Measurements from ENCODE around the gene TM4SF5.

TM4SF5 gene

DNA sequence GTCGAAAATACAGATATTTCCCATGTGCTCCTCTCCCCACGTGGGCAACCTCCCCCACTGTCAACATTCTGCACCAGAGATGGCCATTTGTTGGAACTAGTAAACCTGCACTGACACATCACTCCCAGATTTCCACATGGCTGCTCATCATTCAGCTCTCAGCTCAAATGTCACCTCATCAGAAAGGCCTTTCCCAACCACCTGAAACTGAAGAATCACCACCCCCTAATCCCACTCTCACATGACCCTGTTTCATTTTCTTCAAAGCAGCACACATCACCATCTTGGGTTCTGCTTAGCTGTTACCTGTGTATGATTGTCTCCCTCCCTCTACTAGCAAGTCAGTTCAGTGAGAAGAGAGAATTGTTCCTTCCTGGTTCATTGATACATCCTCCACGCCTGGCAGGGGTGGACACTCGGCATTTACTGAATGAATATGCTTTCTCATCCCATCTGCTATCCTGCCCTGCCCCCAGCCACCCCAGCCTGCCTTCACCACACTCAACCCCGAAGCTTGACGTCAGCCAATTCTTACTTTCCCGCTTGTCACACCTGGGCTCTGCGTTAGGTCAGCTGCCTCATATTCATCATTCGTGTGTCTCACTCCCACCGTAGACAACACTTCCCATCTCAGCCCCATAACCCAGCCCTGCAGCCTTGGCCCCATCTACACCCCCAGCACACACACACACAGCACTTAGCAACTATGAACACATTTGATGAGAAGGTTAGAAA is 28.9 kb downstream of the TM4SF5 start:
- no peaks in the 10 kb centered on the region for H3K9me3 ChIP-seq (ENCODE audit: control insufficient read depth, low read length)
- TF ChIP-seq, protein P1, sequence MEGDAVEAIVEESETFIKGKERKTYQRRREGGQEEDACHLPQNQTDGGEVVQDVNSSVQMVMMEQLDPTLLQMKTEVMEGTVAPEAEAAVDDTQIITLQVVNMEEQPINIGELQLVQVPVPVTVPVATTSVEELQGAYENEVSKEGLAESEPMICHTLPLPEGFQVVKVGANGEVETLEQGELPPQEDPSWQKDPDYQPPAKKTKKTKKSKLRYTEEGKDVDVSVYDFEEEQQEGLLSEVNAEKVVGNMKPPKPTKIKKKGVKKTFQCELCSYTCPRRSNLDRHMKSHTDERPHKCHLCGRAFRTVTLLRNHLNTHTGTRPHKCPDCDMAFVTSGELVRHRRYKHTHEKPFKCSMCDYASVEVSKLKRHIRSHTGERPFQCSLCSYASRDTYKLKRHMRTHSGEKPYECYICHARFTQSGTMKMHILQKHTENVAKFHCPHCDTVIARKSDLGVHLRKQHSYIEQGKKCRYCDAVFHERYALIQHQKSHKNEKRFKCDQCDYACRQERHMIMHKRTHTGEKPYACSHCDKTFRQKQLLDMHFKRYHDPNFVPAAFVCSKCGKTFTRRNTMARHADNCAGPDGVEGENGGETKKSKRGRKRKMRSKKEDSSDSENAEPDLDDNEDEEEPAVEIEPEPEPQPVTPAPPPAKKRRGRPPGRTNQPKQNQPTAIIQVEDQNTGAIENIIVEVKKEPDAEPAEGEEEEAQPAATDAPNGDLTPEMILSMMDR (IDR thresholded peaks at IDR 0.05): no peak

GRCh38 chr17:4802228-4802627 is 30.5 kb downstream of the TM4SF5 start, which contains the start of gene C17orf114:
Gene C17orf114, minus strand, starts transcription at chr17:4802328.
- TF ChIP-seq, protein P1 (IDR thresholded peaks at IDR 0.05): no peak
- H3K4me3 ChIP-seq (ENCODE audit: low read depth, low read length): no peak within 1 kb of the TSS
- no peak within 1 kb of the TSS for H2AFZ ChIP-seq
- H3K4me1 ChIP-seq: no peaks in the 10 kb centered on the region
- H3K27me3 ChIP-seq (ENCODE audit: control insufficient read depth, insufficient read depth, low read length): no peaks in the 10 kb centered on the region
- H3K9me3 ChIP-seq (ENCODE audit: control insufficient read depth, low read length): no peaks in the 10 kb centered on the region
- H3K79me2 ChIP-seq: no peaks in the 10 kb centered on the region
- no peak within 1 kb of the TSS for H3K27ac ChIP-seq
- no peaks in the 10 kb centered on the region for H3K36me3 ChIP-seq (ENCODE audit: control insufficient read depth, insufficient read depth, low read length)
- no peak within 1 kb of the TSS for H3K4me2 ChIP-seq (ENCODE audit: low read length)
- no peak within 1 kb of the TSS for H3K9ac ChIP-seq

More for the DNA sequence above, 28.9 kb downstream of the TM4SF5 start:
- H3K36me3 ChIP-seq (ENCODE audit: control insufficient read depth, insufficient read depth, low read length): no peaks in the 10 kb centered on the region
- H3K4me1 ChIP-seq: peaks cover 5% of the 10 kb centered on the region
- H3K4me3 ChIP-seq (ENCODE audit: low read depth, low read length): no peak overlapping the region
- no peak overlapping the region for H3K27ac ChIP-seq
- no peak overlapping the region for H2AFZ ChIP-seq
- H3K27me3 ChIP-seq (ENCODE audit: control insufficient read depth, insufficient read depth, low read length): no peaks in the 10 kb centered on the region
- H3K79me2 ChIP-seq: peaks cover 5% of the 10 kb centered on the region
- H3K9ac ChIP-seq: no peak overlapping the region
- no peak overlapping the region for H3K4me2 ChIP-seq (ENCODE audit: low read length)

DNA sequence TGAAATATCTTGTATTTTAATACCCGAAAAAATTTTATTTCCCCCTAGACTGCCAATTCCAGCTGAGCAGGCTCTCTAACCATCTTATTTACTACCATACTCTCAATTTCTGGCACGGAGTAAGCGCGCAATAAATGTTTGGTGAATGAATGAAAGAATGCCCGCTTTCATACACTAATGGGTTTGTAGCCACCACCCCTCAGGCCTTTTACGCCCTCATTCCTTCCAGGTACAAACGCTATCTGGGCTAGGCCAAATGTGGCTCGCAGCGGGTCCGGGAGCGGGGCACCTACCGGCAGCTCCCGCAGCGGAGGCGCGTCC is 34.7 kb downstream of the TM4SF5 start:
- H3K9ac ChIP-seq: no peak overlapping the region
- peak overlapping the region; percentile 35 for H2AFZ ChIP-seq
- H3K79me2 ChIP-seq: no peaks in the 10 kb centered on the region
- H3K4me2 ChIP-seq (ENCODE audit: low read length): peak overlapping the region; percentile 63
- no peaks in the 10 kb centered on the region for H3K27me3 ChIP-seq (ENCODE audit: control insufficient read depth, insufficient read depth, low read length)
- H3K9me3 ChIP-seq (ENCODE audit: control insufficient read depth, low read length): no peaks in the 10 kb centered on the region
- peak overlapping the region; percentile 43 for H3K4me3 ChIP-seq (ENCODE audit: low read depth, low read length)
- no peaks in the 10 kb centered on the region for H3K36me3 ChIP-seq (ENCODE audit: control insufficient read depth, insufficient read depth, low read length)
- H3K27ac ChIP-seq: no peak overlapping the region
- TF ChIP-seq, protein P1 (IDR thresholded peaks at IDR 0.05): no peak
- H3K4me1 ChIP-seq: peaks cover 8% of the 10 kb centered on the region

- TF ChIP-seq, protein P1 (IDR thresholded peaks at IDR 0.05): no peak
- no peaks in the 10 kb centered on the region for H3K27me3 ChIP-seq (ENCODE audit: control insufficient read depth, insufficient read depth, low read length)
- H3K27ac ChIP-seq: no peak within 1 kb of the TSS
- H3K4me2 ChIP-seq (ENCODE audit: low read length): peak within 1 kb of the TSS; percentile 83
- peak within 1 kb of the TSS; percentile 92 for H2AFZ ChIP-seq
- peak within 1 kb of the TSS; percentile 61 for H3K9ac ChIP-seq
- no peaks in the 10 kb centered on the region for H3K36me3 ChIP-seq (ENCODE audit: control insufficient read depth, insufficient read depth, low read length)
- no peaks in the 10 kb centered on the region for H3K79me2 ChIP-seq
- peaks cover 8% of the 10 kb centered on the region for H3K4me1 ChIP-seq
- H3K9me3 ChIP-seq (ENCODE audit: control insufficient read depth, low read length): no peaks in the 10 kb centered on the region
- peak within 1 kb of the TSS; percentile 71 for H3K4me3 ChIP-seq (ENCODE audit: low read depth, low read length)
Measured at GRCh38 chr17:4806777-4807604, 35.3 kb downstream of the TM4SF5 start, which contains the start of gene PLD2. Gene PLD2, plus strand, starts transcription at chr17:4807152. Its CDS starts 621 bp downstream, at chr17:4807773.

Data from parathyroid adenoma (tissue), 2 donors.